HG02870 (cell line): ENCODE data around the gene DTWD2.

Experiments
- ATAC-seq: cut with Tn5 transposase; IDR thresholded peaks from one replicate; pipeline ENCODE4 v1.9.1; 2021; ENCODE audit warnings: mild to moderate bottlenecking, moderate library complexity; ENCODE audit not compliant: unreplicated experiment

Gene DTWD2

GRCh38 chr5:118789366-118789765, 199.0 kb downstream of the DTWD2 start:
- ATAC-seq, result no peak

- no peak for ATAC-seq
These were observed 200.0 kb downstream of the DTWD2 start for GRCh38 chr5:118788351-118788750.
